HL-60 (cell line): ENCODE data around the gene SLC23A2.

Source experiments
- DNase-seq, 2 experiments: peaks; one replicate each; pipeline ENCODE4 v3.0.0-alpha.2; 2010 to 2020; ENCODE audit warnings: low read depth in 1 of 2, low spot score in 1 of 2
- H3K27ac ChIP-seq: fragments of 250-450 bp; sonication (Bioruptor Pico); replicated peaks from 2 replicates; pipeline ENCODE4 v1.5.1; 2020; ENCODE audit warnings: mild to moderate bottlenecking, moderate library complexity
- H3K27me3 ChIP-seq: fragments of 250-450 bp; sonication (Bioruptor Pico); 2 replicates; pipeline ENCODE4 v1.5.1; 2021; ENCODE audit warnings: mild to moderate bottlenecking, moderate library complexity; ENCODE audit not compliant: insufficient read depth, poor library complexity, severe bottlenecking
- H3K4me3 ChIP-seq: replicated peaks from 2 replicates; pipeline ENCODE4 v1.5.1; 2011; ENCODE audit warnings: mild to moderate bottlenecking, control low read depth, low read length; ENCODE audit not compliant: insufficient read depth
- CTCF ChIP-seq: IDR thresholded peaks from one replicate; pipeline ENCODE4 v1.5.1; 2011; ENCODE audit warnings: low read length, control low read depth, inconsistent platforms; ENCODE audit not compliant: insufficient read depth
- GABPA ChIP-seq: IDR thresholded peaks from 2 replicates; pipeline ENCODE4 v1.6.1; 2012; ENCODE audit warnings: low read depth
- POLR2AphosphoS5 ChIP-seq: IDR thresholded peaks from 2 replicates; pipeline ENCODE4 v1.6.1; 2012; ENCODE audit warnings: low read depth
- REST ChIP-seq: IDR thresholded peaks from 2 replicates; pipeline ENCODE4 v1.6.1; 2012; ENCODE audit warnings: low read depth; ENCODE audit not compliant: insufficient replicate concordance
- SPI1 ChIP-seq: IDR thresholded peaks from 2 replicates; pipeline ENCODE4 v1.6.1; 2012; ENCODE audit warnings: low read depth, mild to moderate bottlenecking, borderline replicate concordance

Gene SLC23A2

GRCh38 chr20:4913147-4913546 lies 88.2 kb downstream of the SLC23A2 start:
- Histone ChIP-seq H3K4me3 (no peak overlapping the region), H3K27me3 (no peaks in the 10 kb centered on the region), H3K27ac (no peak overlapping the region)
- no peak for TF ChIP-seq REST
- TF ChIP-seq GABPA, result no peak
- no peak for TF ChIP-seq CTCF
- TF ChIP-seq SPI1, result no peak
- no peak for TF ChIP-seq POLR2AphosphoS5
- no peak for DNase-seq

- DNase-seq, result no peak
- Histone ChIP-seq H3K27me3 (no peaks in the 10 kb centered on the region), H3K4me3 (no peak overlapping the region), H3K27ac (no peak overlapping the region)
- no peak for TF ChIP-seq GABPA
- no peak for TF ChIP-seq SPI1
- no peak for TF ChIP-seq REST
- TF ChIP-seq CTCF, result no peak
- no peak for TF ChIP-seq POLR2AphosphoS5
Measured at GRCh38 chr20:4912380-4913142, 88.7 kb downstream of the SLC23A2 start.

- TF ChIP-seq REST (no peak), SPI1 (no peak), CTCF (no peak), POLR2AphosphoS5 (no peak), GABPA (no peak)
- no peak overlapping the region for H3K4me3 ChIP-seq
- H3K27ac ChIP-seq, result no peak overlapping the region
- DNase-seq, result no peak
- no peaks in the 10 kb centered on the region for H3K27me3 ChIP-seq
Measured at GRCh38 chr20:4910951-4911350, 90.4 kb downstream of the SLC23A2 start.
